Amniotic stem cell (primary cell): ENCODE measurements around the gene MPST.

Source experiments
- DNase-seq: peaks from one replicate; lab custom pipeline; 2025; lab: John Stamatoyannopoulos, UW

MPST gene

DNA sequence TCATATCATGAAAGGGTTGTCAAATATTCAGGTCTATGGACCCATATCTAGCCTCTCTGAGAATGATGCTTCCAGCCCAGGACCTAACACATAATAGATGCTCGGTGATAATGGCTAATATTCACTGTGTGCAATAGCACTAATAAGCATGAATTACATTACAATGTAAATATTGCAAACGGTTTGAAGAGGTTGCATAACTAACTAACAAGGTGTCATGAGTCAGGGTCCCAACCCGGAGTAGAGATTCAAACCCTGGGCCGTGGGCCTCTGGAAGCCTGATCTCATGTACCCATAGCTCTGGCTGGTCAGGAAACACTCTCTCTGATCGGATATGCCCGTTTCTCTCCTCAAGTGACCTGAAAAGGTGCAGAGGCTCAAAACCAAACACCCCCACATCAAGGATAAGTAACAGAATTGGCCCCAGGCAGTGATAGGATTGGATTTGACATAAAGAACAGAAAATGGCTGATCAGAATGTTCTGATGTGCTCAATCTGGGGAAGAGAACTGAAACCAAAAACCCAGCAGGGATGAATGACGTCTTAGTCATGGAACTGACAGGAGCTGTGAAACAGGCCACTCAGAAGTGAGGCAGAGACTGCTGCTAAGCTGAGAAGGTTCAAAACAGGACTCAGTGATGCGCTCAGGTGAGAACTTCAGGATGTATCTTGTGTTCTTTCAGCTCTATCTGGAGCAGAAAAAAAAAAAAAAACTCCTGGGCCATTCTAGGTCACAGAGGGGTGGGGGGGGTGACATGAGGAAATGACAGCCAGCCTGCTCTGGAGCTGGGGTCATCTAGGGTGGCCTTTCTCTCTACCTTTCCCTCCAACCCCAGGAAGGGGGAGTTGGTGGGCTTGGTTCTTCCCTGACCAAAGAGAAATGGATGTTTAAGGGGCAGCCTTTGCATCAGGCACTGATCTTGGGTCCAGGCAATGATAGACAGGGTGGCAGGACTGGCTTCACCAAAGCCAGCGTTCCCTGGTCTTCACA, 25.4 kb downstream of the MPST start:
- no peak for DNase-seq

DNA sequence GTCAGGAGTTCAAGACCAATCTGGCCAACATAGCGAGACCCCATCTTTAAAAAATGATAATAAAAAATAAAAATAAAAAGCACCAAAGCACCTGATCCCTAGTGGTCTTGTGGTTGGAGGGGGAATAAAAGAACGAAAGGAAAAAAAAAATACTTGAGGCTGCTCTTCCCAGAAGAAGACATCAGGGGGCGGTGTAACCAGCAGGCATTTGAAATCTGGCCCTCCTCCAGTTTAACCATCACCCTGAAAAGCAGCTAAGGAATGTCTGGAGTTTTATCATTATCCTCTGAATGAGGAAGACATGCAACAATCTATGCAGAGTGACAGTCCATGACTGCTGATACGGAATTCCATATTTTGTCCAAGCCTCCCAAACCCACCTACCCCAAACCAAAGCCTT, 26.4 kb downstream of the MPST start:
- DNase-seq, result peak; percentile 30

DNA sequence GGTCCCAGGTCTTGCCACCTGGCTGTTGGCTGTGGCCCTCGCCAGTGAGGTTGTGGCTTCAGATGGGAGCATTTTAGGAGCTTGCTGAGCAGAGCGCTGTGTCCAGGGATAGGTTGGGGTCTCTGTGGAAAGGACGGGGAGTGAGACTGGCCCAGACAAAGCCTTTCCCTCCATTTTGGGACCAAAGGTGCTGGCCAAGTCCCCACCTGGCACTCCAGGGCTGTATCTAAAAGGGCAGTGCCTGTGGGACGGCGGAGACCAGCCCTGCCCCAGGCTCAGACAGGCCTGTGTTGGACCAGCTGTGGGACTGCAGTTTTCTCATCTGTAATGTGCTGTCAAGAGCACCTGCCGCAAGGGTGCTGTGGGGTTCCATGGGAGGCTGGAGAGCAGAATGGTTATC, 27.0 kb downstream of the MPST start:
- DNase-seq, result no peak

DNA sequence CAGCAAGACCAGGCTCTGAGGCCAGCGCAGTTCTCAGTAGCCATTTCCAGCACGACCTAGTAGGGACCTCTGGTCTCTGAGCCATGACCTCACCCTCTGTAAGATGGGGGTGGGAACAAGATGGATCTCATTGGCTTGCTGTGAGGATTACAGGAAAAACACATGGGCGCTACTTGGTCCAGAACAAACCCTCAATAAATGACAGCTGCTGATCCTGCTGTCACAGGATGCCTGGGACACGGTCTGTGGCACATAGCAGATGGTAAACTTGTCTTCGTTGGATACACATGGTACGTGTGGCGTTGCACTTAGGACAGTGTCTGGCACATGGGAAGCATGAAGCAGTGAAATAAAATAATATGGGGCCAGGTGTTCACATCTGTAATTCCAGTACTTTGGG, 27.5 kb downstream of the MPST start:
- DNase-seq, result no peak

DNA sequence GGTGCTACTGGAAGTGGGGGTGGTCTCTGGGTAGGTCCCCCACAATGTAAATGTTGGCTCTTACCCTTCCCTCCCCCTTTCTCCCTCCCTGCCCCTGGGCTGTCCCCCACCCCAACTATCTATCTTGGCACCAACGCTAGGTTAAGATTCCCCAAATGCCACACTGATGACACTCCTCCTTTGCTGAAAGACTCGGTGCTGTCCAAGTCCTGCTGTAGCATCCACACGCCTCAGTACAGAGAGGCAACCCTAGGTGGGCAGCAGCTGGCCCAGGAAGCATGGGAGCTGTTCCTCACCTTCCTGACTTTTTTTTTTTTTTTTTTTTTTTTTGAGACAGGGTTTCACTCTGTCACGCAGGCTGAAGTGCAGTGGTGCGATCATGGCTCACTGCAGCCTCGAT, 28.6 kb downstream of the MPST start:
- no peak for DNase-seq

DNA sequence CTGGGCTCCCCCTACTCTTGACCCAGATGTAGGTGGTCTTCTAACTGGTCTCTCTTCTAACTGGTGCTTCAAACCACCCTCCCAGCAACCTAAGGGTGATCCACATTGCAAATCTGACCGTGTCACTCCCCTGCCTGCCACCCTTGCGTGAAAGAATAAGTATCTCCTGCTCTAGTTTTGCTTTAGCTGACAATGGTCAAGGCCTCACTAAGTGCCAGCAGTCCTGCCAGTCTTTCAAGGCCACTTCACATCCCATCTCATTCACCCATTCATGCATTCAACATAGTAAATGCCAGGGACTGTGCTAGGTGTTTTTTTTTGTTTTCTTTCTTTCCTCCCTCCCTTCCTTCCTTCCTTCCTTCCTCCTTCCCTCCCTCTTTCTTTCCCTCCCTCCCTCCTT, 29.7 kb downstream of the MPST start:
- DNase-seq, result no peak

DNA sequence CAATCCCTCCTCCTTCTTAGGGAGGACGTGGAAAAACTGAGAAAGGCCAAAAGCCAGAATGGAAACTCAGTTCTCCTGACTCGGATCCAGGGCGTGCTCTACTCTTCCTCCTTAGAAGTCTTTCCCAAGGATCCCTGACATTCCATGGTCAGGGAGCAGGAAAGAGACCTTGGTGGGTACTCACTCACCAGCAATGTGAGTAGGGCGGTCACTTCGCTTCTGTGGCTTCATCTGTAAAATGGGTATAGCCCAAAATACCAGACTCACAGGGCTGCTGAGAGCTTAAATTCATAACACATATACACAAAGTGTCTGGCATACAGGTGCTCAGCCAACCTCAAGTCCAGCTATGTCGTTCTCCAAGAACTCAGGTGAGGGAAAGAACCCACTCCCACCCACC, 31.4 kb downstream of the MPST start:
- no peak for DNase-seq

DNA sequence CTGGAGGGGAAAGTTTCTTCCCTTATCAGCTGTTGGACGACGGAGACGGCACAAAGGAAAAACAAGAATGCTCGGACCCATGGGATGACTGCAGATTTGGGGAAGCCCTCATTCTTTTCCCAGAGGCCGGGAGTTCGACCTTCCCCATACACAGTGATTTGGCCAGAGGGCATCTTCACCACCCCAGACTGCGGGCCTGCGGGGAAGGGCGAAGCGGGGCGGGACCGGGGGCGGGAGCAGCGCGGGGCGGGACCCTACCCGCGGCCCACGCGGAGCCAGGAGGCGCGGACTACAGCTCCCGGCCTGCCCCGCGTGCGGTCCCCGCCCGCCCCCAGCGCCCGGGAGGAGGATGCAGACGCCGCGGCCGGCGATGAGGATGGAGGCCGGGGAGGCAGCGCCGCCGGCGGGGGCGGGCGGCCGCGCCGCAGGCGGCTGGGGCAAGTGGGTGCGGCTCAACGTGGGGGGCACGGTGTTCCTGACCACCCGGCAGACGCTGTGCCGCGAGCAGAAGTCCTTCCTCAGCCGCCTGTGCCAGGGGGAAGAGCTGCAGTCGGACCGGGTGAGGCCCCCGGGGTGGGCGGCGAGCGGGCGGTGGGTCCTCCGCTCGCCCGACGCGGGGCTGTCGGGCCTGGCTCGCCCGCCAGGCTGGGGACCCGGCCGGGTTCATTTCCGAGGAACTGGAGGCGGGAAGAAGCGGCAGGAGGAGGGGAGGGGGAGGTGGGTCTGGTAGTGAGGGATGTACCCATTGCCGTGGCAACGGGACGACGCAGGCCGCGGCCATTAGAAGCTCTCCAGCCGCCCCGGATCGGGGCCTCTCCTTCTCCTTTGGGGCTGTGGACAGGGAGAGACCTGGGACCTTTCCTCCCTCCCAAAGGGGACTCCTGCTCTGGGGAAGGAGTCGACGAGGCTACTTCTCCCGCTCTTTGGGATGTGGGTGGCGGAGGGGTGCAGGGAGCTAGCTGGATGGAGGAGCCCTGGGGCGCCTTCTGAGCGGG, 32.1 kb downstream of the MPST start, which contains the start of gene KCTD17:
KCTD17 (plus strand) TSS at position 352 of the 995 bp plus-strand sequence; CDS start at position 371, 19 bp downstream.
- DNase-seq, result peak; percentile 42

DNA sequence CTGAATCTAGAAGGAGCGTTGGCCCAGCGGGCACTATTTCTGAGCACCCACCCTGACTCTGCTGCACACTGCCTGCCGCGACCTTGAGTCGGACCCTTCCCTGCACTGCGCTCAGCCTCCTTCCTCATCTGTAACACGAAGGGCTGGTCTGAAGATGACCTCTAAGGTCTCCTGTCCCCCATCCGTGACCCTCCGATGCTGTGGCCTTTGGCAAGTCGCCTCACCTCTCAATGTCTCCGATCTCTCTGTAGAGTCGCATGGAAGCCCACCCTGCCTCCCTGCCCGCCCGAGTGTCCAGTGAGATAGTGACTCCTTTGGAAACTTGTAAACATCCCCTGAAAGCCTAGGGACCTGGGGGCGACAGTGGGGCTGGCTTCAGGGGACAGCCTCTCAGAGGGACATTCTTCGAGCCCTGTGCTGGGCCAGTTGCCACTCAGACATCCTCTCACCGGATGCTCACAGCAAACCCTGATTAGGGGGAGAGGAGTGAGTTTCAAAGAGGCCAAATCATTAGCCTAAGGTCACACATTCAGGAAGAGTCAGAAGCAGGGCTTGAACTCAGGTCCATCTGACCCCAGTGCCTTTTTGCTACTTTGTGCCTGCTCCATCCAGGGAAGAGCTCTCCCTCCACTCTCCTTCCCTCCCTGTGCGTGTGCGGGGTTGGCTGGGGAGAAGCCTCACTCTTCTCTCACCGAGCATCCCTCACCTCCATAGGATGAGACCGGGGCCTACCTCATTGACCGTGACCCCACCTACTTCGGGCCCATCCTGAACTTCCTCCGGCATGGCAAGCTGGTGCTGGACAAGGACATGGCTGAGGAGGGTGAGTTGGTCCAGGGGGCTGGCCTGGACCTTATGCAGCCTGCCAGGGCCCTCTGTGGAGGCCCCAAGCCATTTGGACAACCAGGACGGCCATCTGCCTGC, 33.1 kb downstream of the MPST start:
- no peak for DNase-seq

DNA sequence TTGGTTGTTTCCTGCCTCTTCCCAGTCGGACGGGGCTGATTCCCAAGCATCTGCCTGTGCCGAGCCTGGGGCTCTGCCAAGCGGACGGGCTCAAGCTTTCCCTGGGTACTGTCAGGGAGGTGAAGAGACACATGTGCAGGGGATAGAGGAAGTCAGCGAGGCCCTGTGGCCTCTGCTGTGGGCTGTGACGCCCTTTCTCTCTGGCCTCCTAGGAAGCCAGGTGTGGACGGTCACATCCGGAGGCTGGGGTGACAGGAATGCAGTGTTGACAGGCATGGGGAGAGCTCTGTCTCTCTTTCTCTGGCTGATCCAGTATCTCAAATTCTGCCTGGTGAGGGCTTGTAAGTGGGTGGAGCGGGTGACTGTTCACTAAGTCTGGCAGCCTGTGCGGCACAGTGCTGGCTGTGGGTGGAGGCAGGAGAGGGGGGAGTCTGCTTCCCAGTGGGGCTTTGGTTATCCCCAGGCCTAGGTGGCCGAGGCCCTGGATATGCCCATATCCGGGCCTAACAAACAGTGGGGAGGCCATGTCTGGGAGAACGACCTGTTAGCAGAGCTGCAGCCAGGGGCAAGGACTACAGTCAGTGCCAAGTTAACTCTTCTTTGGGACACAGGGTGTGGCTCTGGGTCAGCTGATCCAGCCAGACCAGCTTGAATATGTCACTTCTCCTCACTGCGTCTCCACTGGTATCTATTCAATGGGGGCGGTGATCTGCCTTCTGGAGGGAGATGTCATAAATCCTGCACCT, 33.9 kb downstream of the MPST start:
- DNase-seq, result no peak

DNA sequence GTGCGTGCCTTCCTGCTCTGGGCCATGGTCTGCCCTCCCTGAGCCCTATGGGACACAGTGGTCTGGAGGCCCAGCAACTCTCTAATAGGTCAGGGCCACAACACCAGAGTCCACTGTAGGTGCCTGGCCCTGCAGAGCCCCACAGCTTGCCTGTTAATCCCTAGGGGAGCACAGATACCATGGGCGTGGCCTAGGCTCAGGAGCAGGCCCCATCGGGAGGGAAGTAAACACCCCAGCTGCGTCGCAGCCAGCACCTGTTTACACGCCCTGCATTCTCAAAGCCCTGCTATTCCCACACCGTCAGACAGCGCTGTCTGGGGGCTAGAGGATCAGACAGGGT, 34.5 kb downstream of the MPST start:
- DNase-seq, result no peak

DNA sequence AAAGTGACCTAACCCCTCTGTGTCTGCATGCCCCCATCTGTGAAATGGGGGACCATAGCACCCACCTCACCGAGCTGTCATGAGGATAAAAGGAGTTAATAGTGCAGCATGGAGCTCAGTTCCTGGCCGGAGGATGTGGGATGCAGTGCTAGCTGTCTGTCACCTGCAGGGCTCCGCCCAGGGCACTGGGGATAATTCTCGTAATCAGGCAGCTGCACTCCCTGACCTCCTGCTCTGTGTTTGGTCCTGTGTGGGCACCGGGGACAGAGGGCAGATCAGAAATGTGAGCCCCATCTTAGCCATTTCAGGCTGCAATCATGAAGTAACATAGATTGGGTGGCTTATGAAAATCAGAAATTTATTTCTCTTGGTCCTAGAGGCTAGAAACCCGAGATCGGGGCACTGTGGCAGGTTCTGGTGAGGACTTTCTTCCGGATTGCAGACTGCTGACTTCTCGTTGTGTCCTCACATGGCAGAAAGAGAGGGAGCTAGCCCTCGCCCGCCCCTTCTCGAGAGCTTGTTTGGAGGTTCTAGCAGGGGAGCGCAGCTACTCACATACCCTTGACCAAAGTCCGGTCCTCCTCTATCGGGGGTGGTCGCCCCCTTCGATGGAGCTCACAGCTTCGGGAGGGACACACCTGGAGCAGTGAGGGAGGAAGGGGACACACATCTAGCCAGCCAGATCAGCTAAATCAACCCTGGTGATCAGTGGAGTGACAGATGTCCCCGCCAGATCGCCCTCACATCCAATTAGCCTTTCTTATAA, 35.2 kb downstream of the MPST start:
- DNase-seq, result no peak

DNA sequence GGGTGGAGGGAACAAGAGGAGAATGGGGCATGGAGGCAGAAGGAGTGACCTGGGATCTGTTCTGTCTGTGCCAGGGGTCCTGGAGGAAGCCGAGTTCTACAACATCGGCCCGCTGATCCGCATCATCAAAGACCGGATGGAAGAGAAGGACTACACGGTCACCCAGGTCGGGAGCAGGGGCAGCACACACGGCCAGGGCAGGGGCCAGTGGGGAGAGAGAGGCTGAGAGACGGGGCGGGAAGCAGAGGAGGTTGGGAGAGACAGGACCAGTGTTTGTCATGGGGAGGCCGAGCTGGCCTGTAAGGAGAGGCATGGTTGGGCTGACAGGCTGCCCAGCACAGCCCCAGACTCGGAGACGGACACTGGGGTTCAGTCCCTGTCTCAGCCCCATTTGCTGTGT, 36.7 kb downstream of the MPST start:
- DNase-seq, result no peak

DNA sequence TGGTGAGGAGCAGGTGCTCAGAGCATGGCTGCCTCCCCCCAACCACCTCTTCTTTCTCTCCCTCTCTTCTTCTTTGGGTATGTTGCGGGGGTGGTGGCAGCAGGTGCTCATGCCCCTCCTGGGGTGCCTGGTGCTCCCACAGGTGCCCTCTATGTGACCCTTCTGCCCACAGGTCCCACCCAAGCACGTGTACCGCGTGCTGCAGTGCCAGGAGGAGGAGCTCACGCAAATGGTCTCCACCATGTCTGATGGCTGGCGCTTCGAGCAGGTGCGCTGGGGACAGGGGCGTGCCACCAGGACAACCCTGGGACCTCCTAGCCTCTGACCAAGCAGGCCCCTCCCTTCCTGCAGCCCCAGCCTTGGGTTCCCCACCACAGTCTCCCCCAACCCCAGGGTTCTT, 37.7 kb downstream of the MPST start:
- DNase-seq, result no peak

DNA sequence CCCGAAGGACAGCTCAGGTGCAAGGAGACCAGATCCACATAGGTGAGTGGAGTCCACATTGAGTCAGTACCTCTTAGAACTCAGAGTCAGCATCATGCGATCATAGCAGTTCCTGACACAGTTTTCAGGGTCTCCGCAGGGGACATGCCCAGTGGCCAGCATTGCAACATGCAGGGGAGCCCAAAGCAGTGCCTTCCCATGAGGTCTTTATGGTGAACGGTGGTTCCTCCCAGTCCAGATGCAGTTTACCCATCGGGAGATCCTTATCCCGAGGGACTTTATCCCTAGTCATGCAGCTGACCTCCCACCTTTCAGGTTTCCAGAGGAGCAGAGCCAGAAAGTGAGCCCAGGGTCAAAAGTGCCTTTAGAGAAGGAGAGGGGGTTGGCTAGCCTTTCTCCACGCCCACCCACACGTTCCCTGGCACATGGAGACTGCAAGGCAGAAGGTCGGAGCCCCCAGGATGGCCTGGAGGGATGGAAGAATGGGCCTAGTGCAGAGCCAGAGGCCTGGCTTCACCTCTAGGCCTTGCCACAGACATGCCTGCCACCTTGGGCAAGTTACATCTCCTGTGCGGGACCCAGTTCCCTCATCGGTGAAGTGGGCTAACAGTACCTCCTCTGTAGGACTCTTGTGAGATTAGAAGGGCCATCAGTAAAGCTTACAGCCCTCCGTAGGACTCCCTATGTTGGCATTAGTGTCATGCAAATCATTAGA, 38.4 kb downstream of the MPST start:
- DNase-seq, result no peak

DNA sequence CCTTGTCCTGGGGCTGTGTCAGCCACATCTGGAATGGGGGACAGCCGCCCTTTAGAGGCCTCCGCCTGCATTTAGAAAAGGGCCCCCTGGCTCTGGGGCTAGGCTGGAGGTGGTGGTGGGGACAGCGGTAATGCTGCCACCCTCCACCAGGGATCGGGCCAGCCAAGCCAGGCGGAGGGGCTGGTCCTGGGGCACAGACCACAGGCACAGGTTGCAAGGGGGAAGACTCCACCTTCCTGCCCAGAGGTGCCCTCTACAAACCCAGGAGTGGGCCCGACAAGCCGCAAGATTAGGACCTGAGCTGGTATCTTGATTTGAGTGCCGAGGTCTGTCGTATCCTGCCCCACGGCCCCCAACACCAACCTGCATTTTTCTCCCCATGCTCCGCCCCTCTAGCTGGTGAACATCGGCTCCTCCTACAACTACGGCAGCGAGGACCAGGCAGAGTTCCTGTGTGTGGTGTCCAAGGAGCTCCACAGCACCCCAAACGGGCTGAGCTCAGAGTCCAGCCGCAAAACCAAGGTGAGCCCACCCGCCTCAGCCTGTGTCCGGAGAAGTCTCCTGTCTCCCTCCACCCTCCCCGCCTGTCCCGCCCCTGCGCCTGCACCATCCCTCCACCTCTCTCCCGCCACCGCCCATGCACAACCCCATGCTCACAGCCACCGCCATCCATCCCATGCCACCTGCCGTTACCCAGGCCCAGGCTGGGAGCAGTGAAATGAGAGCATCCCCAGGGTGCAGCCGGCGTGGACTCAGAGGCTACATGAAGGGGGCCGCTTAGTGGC, 39.6 kb downstream of the MPST start:
- DNase-seq, result no peak

DNA sequence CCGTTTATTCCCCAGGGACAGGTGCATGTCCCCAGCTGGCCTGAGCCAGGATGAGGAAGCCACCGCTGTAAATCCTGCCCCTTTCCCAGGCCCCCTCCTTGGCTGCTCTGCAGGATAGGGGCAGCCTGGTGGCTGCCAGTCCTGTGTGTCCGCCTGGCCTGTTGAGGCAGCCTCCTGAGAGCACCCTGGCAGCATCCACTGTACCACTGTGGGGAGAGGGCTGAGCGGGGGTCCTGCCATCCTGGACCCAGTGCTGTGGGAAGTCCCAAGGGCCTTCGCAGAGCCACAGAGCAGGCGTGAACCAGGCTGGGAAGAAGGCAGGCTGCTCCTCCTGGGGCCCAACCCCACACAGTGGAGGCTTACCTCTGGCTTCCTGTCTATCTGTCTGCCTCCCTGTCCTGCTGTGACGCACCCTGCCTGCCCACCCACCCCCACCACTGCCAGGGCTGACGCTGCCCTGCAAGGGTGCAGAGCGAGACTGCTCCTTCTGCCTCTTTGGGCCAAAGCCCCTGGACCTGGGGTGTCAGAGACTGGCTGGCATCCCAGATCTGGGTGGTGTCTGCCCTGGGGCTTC, 40.4 kb downstream of the MPST start:
- no peak for DNase-seq
